K562 (cell line): ENCODE measurements around the gene CCDC181. TPM values are rescaled to one million over a fixed set of nuclear protein-coding genes. Genes with fewer than 3 reads are reported as not detected.

ENCODE experiments used
- ATAC-seq: fragments of 200-7000 bp; cut with Tn5 transposase; 3 replicates; pipeline ENCODE4 v1.9.1; 2020; ENCODE audit warnings: moderate library complexity
- BruUV-seq: library from RNA; stranded (reverse); fragments of 400-500 nt; replicated peaks from 2 replicates; lab custom pipeline; 2021; lab: Mats Ljungman, UMichigan
- CTCF ChIA-PET: fragments of 300-600 bp; formaldehyde crosslinking; extraction: SDS; loops from one replicate; lab custom pipeline; 2021; ENCODE audit warnings: low intra/inter-chr PET ratio; lab: Yijun Ruan, JAX
- POLR2A ChIA-PET: fragments of 300-600, 350-650 bp; sonication (Branson Sonifier 250); formaldehyde crosslinking; extraction: SDS; loops from one replicate; lab custom pipeline; 2021; ENCODE audit warnings: antibody characterized with exemption, inconsistent platforms; lab: Yijun Ruan, JAX
- DNase-seq, 4 experiments: peaks; one replicate each; pipeline versions ENCODE4 v3.0.0 to v3.0.0-alpha.2; 2011 to 2018; ENCODE audit warnings: low spot score in 3 of 4, mixed read lengths in 3 of 4; ENCODE audit errors: extremely low read depth in 1 of 4
- FAIRE-seq: peaks from 2 replicates; lab custom pipeline; 2011; peaks lifted over from hg19 to GRCh38; lab: Jason Lieb, UNC
- H2AFZ ChIP-seq: 2 replicates; pipeline ENCODE4 v1.6.0; 2011; ENCODE audit warnings: low read depth, low read length, control low read depth, inconsistent platforms
- H3K27ac ChIP-seq: fragments of 200-600 bp; 3 replicates; pipeline ENCODE4 v1.8.0; 2011; ENCODE audit warnings: low read depth, mild to moderate bottlenecking, control low read depth, inconsistent platforms, low read length, moderate library complexity, mixed read lengths; ENCODE audit errors: extremely low read depth
- H3K27me3 ChIP-seq, 2 experiments: fragments of 300-600 bp in 1 of 2; 2 replicates in 1 of 2; 3 replicates in 1 of 2; pipeline versions ENCODE4 v1.6.0 to v1.8.0; 2011; ENCODE audit warnings: inconsistent platforms in 2 of 2, low read length in 2 of 2, mild to moderate bottlenecking in 1 of 2, mixed read lengths in 1 of 2, moderate library complexity in 1 of 2; ENCODE audit not compliant: control insufficient read depth in 2 of 2, insufficient read depth in 2 of 2
- H3K36me3 ChIP-seq: fragments of 300-600 bp; 3 replicates; pipeline ENCODE4 v1.8.0; 2011; ENCODE audit warnings: mild to moderate bottlenecking, low read length, inconsistent platforms; ENCODE audit not compliant: control insufficient read depth, insufficient read depth
- H3K4me1 ChIP-seq, 2 experiments: fragments of 200-600 bp in 1 of 2; replicated peaks in 1 of 2; 2 replicates in 1 of 2; 3 replicates in 1 of 2; pipeline versions ENCODE4 v1.5.1 to v1.8.0; 2011; ENCODE audit warnings: inconsistent platforms in 2 of 2, low read length in 2 of 2, mild to moderate bottlenecking in 1 of 2, mixed read lengths in 1 of 2, moderate library complexity in 1 of 2; ENCODE audit not compliant: control insufficient read depth in 2 of 2, insufficient read depth in 2 of 2
- H3K4me2 ChIP-seq: 2 replicates; pipeline ENCODE4 v1.6.1; 2011; ENCODE audit warnings: low read length, control low read depth, inconsistent platforms, mixed read lengths; ENCODE audit not compliant: insufficient read depth
- H3K4me3 ChIP-seq: fragments of 200-600 bp; sonication (generic), shearing (Covaris generic); 2 replicates; pipeline ENCODE4 v1.5.1; 2016; ENCODE audit warnings: control low read depth, inconsistent platforms
- H3K79me2 ChIP-seq: fragments of 200-600 bp; 3 replicates; pipeline ENCODE4 v1.8.0; 2011; ENCODE audit warnings: low read length, inconsistent platforms; ENCODE audit not compliant: control insufficient read depth, insufficient read depth
- H3K9ac ChIP-seq, 2 experiments: 2 replicates each; pipeline versions ENCODE4 v1.6.0 to v1.6.1; 2011; ENCODE audit warnings: low read depth in 2 of 2, low read length in 2 of 2, control low read depth in 1 of 2, inconsistent platforms in 1 of 2, mild to moderate bottlenecking in 1 of 2, mixed read lengths in 1 of 2; ENCODE audit not compliant: insufficient read depth in 1 of 2
- H3K9me1 ChIP-seq: one replicate; pipeline ENCODE4 v1.6.0; 2011; ENCODE audit warnings: inconsistent platforms, mild to moderate bottlenecking, low read length, moderate library complexity; ENCODE audit not compliant: control insufficient read depth, insufficient read depth
- H3K9me3 ChIP-seq: replicated peaks from 2 replicates; pipeline ENCODE4 v1.5.1; 2011; ENCODE audit warnings: low read depth, low read length, inconsistent platforms; ENCODE audit not compliant: control insufficient read depth, insufficient read depth
- H4K20me1 ChIP-seq: replicated peaks from 2 replicates; pipeline ENCODE4 v1.6.1; 2011; ENCODE audit warnings: low read length, inconsistent platforms, mixed read lengths; ENCODE audit not compliant: control insufficient read depth, insufficient read depth
- ATF3 ChIP-seq, 2 experiments: fragments of 450-650 bp in 1 of 2; sonication (generic) in 1 of 2; formaldehyde crosslinking in 1 of 2; IDR thresholded peaks in 1 of 2; conservative IDR thresholded peaks in 1 of 2; 2 replicates each; pipeline versions ENCODE4 v1.6.1 to v1.8.1; 2016 to 2023; ENCODE audit warnings: mild to moderate bottlenecking in 2 of 2, moderate library complexity in 2 of 2, inconsistent platforms in 1 of 2, missing genetic modification reagents in 1 of 2
- JUND ChIP-seq, 2 experiments: IDR thresholded peaks; 2 replicates in 1 of 2; 3 replicates in 1 of 2; pipeline ENCODE4 v1.6.1; 2011; ENCODE audit warnings: borderline replicate concordance in 2 of 2, low read depth in 2 of 2, low read length in 2 of 2, improper control_type of control experiment in 1 of 2, missing biosample characterization in 1 of 2, missing genetic modification characterization in 1 of 2, missing genetic modification reagents in 1 of 2
- ZFP36 ChIP-seq: fragments of 150-350 bp; IDR thresholded peaks from 2 replicates; pipeline ENCODE4 v1.6.1; 2018; ENCODE audit warnings: low read length, low read depth; ENCODE audit not compliant: partially characterized antibody
- ZNF124 ChIP-seq: sonication (generic); formaldehyde crosslinking; IDR thresholded peaks from 2 replicates; pipeline ENCODE4 v1.8.1; 2022; ENCODE audit warnings: missing genetic modification reagents
- ZNF699 ChIP-seq: fragments of 250-450 bp; sonication (Bioruptor Pico); IDR thresholded peaks from 2 replicates; pipeline ENCODE4 v1.8.0; 2021; ENCODE audit warnings: mild to moderate bottlenecking, moderate library complexity; ENCODE audit not compliant: insufficient replicate concordance
- in situ Hi-C: fragments of 300-500 bp; cut with MboI; formaldehyde crosslinking; loops from 4 replicates; pipeline ENCODE4 v1.15.0; 2018; ENCODE audit warnings: inconsistent platforms, mixed read lengths
- intact Hi-C: fragments of 100-400 bp; cut with micrococcal nuclease; formaldehyde crosslinking; loops from 2 replicates; pipeline ENCODE4 v1.14.2; 2022
- polyA plus RNA-seq, 8 experiments: library from polyadenylated mRNA; depleted of rRNA in 4 of 8; stranded (reverse) in 5 of 8; unstranded in 3 of 8; fragments of >200 nt; fragmentation: Nextera tagmentation in 2 of 8; fragmentation: Illumina TruSeq in 1 of 8; extraction: Ambion mirVana in 2 of 8; extraction: Trizol in 1 of 8; gene quantifications; 2 replicates each; pipeline versions ENCODE4 v1.2.1 to v1.2.3, GENCODE V29; 2011 to 2014; ENCODE audit warnings: inconsistent platforms in 1 of 8, missing spikeins in 1 of 8
- total RNA-seq, 7 experiments: library from RNA; depleted of rRNA in 6 of 7; stranded (reverse); fragments of >200 nt in 6 of 7; fragmentation: Illumina TruSeq in 2 of 7; extraction: Trizol in 2 of 7; gene quantifications; 2 replicates each; pipeline versions ENCODE4 v1.2.1 to v1.2.3, GENCODE V29; 2011 to 2021; ENCODE audit warnings: low replicate concordance in 1 of 7

CCDC181 gene
- total and polyA plus RNA-seq, 9 of the 15 experiments (the other 6 are each of a cell fraction or from before 2014, with no cell fraction given): 0.04 to 0.14 TPM; not detected in 7

- no peaks in the 10 kb centered on the region for H3K9me3 ChIP-seq
- no peak for DNase-seq
- H3K36me3 ChIP-seq: peaks cover 60% of the 10 kb centered on the region
- H3K4me1 ChIP-seq: no peaks in the 10 kb centered on the region
- no peak overlapping the region for H3K9ac ChIP-seq
- no peak overlapping the region for H3K27ac ChIP-seq
- POLR2A ChIA-PET: interaction anchor here (0.8 kb wide), 1 partner anchor 15 kb away, joined by 3 read pairs; no protein-coding TSS in a partner anchor
- no peak for FAIRE-seq
- no peak for ATAC-seq
- H3K4me2 ChIP-seq: no peak overlapping the region
- H3K9me1 ChIP-seq: no peaks in the 10 kb centered on the region
- no peak for TF ChIP-seq JUND (IDR thresholded peaks at IDR 0.05; ENCODE audit: borderline replicate concordance, low read depth, low read length)
- 0 out of 3 replicates have a peak, but pooled peaks have one; percentile 15 for TF ChIP-seq JUND (tag; IDR thresholded peaks at IDR 0.05; ENCODE audit: borderline replicate concordance, low read depth, low read length)
- no peak for TF ChIP-seq ZFP36
- no peak for TF ChIP-seq ZNF699
- TF ChIP-seq ATF3 (IDR thresholded peaks at IDR 0.05): peak; percentile 23; the same call in 1 of the 2 replicates
- no peak for TF ChIP-seq ATF3 (CRISPR knock-in tag; conservative IDR thresholded peaks at IDR 0.05)
- TF ChIP-seq ZNF124 (CRISPR knock-in tag): no peak
- no TSS peak for BruUV-seq
- no peak overlapping the region for H2AFZ ChIP-seq
- CTCF ChIA-PET: interaction anchor here (4.4 kb wide), 1 partner anchor 77 kb away, joined by 32 read pairs; no protein-coding TSS in a partner anchor
- H3K79me2 ChIP-seq: no peaks in the 10 kb centered on the region
- H3K27me3 ChIP-seq: no peaks in the 10 kb centered on the region
- intact Hi-C loops: loop anchor here (10.0 kb wide), 2 partner anchors 236 to 336 kb away; no protein-coding TSS in a partner anchor
- no peaks in the 10 kb centered on the region for H4K20me1 ChIP-seq
- H3K4me3 ChIP-seq: no peak overlapping the region
- in situ Hi-C loops: no loop called here
Measured at GRCh38 chr1:169468982-169469381, 41.7 kb upstream of the CCDC181 start.
